IPS-18c (cell line): ENCODE results near the gene HTR2B.

Source experiments
- H3K4me3 ChIP-seq: 2 replicates; pipeline ENCODE4 v1.7.0; 2013; ENCODE audit warnings: low read depth, mild to moderate bottlenecking, low read length, moderate library complexity; ENCODE audit not compliant: insufficient read depth
- H3K9me3 ChIP-seq: one replicate; pipeline ENCODE4 v1.6.1; 2013; ENCODE audit warnings: mild to moderate bottlenecking, low read length, moderate library complexity; ENCODE audit not compliant: control insufficient read depth, insufficient read depth

The HTR2B gene

DNA sequence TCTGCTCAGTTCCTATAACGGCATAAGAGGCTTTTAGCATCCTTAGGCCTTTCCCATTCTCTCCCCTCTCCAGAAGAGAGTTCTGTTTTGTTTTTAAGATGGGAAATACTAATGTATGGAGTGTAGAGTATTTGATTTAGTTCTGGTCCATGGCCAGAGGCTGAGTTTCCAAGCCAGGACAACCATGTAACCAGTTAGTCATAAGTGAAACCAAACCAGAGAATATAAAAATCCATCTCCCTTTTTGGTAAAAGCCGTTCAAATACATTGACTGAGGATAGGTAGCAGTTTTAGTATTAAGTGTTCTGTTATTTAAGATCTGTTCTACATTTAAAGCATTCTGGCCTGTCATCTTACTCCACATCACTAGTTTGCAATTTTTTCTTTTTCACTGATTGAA is 65.1 kb downstream of the HTR2B start:
- H3K4me3 ChIP-seq: no peak overlapping the region

DNA sequence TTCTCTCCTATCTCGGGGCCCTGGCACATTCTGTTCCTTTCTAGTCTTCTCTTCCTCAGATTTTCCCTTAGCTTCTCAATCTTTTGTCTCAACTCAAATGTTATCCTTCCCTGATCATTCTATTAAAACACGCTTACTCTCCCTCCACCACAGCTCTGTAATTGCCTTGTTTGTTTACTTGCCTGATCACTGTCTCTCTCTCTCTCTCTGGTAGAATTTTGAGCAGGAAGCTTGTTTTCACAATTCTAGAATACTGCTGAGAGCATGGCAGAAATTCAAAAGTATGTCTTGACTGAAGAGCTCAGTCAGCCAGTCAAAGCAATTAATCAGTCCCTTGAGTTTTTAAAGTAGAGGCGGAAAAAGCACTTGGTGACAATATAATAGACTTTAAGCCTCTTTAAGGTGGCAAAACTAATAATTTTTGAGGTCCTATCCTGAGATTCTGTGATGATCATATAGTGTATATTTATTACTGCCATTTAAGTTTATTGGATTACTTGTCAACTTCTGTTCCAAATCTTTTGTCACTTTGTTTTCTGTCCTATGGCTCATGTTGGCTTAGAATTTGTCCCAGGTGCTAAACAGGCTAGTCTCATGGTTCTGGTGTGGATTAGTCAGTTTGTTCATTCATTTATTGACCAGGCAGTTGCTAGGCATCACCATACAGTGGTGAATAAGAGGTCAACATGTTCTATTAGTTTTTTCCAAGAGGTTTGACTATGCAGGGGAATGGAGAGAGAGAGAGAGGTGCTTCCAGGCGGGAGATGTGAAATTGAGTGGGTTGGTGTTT is 65.9 kb downstream of the HTR2B start:
- no peak overlapping the region for H3K4me3 ChIP-seq
- no peaks in the 10 kb centered on the region for H3K9me3 ChIP-seq

More for the DNA sequence above, 65.1 kb downstream of the HTR2B start:
- no peaks in the 10 kb centered on the region for H3K9me3 ChIP-seq
